ENCODE data around the gene EPC1.

DNA sequence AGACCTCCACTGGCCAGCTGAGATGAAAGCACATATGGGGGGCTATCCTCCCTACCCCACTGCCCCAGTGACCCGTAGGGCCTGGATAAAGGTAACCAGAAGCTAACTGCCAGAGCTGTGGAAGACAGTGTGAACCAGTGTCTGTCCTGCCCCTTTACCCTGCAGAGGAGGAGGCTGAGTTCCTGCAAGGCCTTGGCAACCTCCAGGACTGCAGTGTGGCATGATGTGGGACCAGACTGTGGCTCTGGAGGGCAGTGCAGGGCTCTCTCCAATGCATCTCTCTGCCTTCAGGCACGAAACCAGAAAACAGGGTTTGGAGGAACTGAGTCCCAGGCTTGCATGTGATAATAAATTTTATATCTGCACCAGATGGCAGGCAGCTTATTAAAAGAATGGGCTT lies 93.1 kb downstream of the EPC1 start:
- TF ChIP-seq POLR2A (IDR thresholded peaks at IDR 0.05) = no peak
- TF ChIP-seq, protein P1, sequence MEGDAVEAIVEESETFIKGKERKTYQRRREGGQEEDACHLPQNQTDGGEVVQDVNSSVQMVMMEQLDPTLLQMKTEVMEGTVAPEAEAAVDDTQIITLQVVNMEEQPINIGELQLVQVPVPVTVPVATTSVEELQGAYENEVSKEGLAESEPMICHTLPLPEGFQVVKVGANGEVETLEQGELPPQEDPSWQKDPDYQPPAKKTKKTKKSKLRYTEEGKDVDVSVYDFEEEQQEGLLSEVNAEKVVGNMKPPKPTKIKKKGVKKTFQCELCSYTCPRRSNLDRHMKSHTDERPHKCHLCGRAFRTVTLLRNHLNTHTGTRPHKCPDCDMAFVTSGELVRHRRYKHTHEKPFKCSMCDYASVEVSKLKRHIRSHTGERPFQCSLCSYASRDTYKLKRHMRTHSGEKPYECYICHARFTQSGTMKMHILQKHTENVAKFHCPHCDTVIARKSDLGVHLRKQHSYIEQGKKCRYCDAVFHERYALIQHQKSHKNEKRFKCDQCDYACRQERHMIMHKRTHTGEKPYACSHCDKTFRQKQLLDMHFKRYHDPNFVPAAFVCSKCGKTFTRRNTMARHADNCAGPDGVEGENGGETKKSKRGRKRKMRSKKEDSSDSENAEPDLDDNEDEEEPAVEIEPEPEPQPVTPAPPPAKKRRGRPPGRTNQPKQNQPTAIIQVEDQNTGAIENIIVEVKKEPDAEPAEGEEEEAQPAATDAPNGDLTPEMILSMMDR (IDR thresholded peaks at IDR 0.05) = no peak

Measured in right lobe of liver (tissue), 4 donors.